ENCODE measurements around the gene ZCCHC10.

ZCCHC10 gene

DNA sequence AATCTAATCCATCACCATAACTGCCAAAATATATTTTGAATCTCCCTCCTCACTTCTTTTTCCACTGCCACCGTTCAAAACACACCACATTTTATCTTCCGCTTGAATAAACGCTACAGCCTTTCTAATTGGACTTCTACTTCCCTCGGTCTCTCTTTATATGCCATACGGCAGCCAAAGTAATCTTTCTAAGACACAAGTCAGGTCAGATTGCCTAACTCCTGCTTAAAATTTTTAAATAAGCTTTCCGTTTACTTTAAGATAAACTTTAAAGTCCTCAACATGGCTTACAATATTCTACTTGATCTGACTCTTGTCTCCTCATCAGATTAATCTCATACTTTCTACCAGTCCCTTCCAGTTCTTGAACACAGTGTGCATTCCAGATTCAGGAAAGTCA lies 72.6 kb downstream of the ZCCHC10 start:
- TF ChIP-seq, protein P1, sequence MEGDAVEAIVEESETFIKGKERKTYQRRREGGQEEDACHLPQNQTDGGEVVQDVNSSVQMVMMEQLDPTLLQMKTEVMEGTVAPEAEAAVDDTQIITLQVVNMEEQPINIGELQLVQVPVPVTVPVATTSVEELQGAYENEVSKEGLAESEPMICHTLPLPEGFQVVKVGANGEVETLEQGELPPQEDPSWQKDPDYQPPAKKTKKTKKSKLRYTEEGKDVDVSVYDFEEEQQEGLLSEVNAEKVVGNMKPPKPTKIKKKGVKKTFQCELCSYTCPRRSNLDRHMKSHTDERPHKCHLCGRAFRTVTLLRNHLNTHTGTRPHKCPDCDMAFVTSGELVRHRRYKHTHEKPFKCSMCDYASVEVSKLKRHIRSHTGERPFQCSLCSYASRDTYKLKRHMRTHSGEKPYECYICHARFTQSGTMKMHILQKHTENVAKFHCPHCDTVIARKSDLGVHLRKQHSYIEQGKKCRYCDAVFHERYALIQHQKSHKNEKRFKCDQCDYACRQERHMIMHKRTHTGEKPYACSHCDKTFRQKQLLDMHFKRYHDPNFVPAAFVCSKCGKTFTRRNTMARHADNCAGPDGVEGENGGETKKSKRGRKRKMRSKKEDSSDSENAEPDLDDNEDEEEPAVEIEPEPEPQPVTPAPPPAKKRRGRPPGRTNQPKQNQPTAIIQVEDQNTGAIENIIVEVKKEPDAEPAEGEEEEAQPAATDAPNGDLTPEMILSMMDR (IDR thresholded peaks at IDR 0.05; ENCODE audit: borderline replicate concordance, insufficient read depth, low read depth, low read length): no peak
- no peak overlapping the region for H3K4me3 ChIP-seq (ENCODE audit: low read depth, low read length)

DNA sequence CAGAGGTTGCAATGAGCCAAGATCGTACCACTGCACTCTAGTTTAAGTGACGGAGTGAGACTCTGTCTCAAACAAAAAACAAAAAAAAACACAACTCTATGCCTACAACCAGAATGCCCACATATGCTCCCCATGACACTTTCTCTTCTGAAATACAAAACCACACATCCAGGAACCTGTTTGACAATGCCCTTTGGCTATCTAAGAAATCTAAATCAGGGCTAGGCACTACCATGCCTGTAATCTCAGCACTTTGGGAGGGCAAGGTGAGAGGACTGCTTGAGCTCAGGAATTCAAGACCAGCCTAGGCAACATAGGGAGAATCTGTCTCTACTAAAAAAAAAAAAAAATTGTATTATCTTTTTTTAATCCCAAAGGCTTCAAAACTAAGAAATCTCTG lies 73.5 kb downstream of the ZCCHC10 start:
- TF ChIP-seq, protein P1 (IDR thresholded peaks at IDR 0.05; ENCODE audit: borderline replicate concordance, insufficient read depth, low read depth, low read length): no peak
- H3K4me3 ChIP-seq (ENCODE audit: low read depth, low read length): no peak overlapping the region

DNA sequence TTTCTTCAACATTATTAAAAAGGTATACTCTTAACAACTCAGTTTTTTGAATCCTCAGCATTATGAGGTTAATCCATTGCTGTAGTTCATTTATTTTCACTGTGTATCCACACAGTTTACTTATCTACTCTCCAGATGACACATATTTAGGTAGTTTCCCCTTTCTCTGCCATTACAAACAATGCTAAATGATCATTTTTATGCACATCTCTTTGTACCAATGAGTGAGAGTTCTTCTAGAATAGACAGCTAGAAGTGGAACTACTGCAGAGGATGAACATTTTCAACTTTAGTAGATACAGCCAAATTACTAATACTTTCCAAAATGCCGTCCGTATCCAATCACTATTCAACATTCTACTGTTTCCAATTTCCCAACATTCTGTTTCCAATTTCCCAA lies 74.5 kb downstream of the ZCCHC10 start:
- TF ChIP-seq, protein P1 (IDR thresholded peaks at IDR 0.05; ENCODE audit: borderline replicate concordance, insufficient read depth, low read depth, low read length): no peak

DNA sequence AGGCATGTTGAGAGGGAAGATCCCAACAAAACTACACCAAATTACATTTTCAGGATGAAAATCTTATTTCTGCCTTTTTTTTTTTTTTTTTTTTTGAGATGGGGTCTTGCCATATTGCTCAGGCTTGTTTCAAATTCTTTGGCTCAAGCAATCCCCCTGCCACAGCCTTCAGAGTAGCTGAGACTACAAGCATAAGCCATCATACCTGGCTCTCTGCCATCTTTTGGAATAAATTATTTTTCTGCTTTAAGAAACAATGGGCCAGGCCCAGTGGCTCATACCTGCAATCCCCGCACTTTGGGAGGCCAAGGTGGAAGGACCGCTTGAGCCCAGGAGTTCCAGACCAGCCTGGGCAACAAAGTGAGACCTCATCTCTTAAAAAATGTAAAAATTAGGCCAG lies 77.2 kb downstream of the ZCCHC10 start:
- H3K4me3 ChIP-seq (ENCODE audit: low read depth, low read length): no peak overlapping the region
- TF ChIP-seq, protein P1 (IDR thresholded peaks at IDR 0.05; ENCODE audit: borderline replicate concordance, insufficient read depth, low read depth, low read length): no peak

More for the DNA sequence above, 74.5 kb downstream of the ZCCHC10 start:
- no peak overlapping the region for H3K4me3 ChIP-seq (ENCODE audit: low read depth, low read length)

DNA sequence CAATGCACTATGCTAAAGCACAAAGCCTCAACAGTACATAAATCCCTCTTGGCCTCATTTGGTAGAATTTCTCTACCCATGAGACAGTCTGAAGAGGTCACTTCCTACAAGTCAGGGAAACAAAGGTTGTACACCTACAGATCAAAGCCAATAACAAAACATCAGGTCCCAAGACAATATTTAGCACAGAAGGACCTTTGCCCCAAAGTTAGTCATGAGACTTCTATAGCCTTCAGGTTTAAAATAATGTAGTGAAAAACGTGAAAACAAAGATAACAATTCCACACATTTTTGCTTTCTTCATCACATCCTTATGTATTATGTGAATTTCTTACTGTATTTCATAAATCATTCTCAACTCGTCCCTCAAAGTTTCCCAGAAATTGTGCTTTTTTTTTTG lies 78.7 kb downstream of the ZCCHC10 start:
- TF ChIP-seq, protein P1 (IDR thresholded peaks at IDR 0.05; ENCODE audit: borderline replicate concordance, insufficient read depth, low read depth, low read length): no peak
- no peak overlapping the region for H3K4me3 ChIP-seq (ENCODE audit: low read depth, low read length)

Data from GM12875 (cell line).